CD14-positive monocyte (primary cell): ENCODE data around the gene PARD6G. TPM values are rescaled to one million over a fixed set of nuclear protein-coding genes. Genes with fewer than 3 reads are reported as not detected.

Experiments
- DNase-seq, 3 donors: peaks; one replicate each; pipeline ENCODE4 v3.0.0-alpha.2; 2011 to 2022
- H2AFZ ChIP-seq: 2 replicates; pipeline ENCODE4 v1.6.0; 2012; ENCODE audit warnings: mild to moderate bottlenecking, low read depth, low read length, inconsistent platforms; ENCODE audit not compliant: insufficient read depth, poor library complexity, severe bottlenecking
- H3K27ac ChIP-seq, 2 donors: 1 replicate in 1 of 2; 2 replicates in 1 of 2; pipeline ENCODE4 v1.5.1; 2012 to 2013; ENCODE audit warnings: low read length in 2 of 2, control low read depth in 1 of 2, inconsistent platforms in 1 of 2, low read depth in 1 of 2, mild to moderate bottlenecking in 1 of 2
- H3K27me3 ChIP-seq, 2 donors: one replicate each; pipeline versions ENCODE4 v1.6.0 to v1.6.1; 2011 to 2013; ENCODE audit warnings: low read length in 2 of 2; ENCODE audit not compliant: control insufficient read depth in 2 of 2, insufficient read depth in 2 of 2
- H3K36me3 ChIP-seq, 2 donors: replicated peaks in 1 of 2; 1 replicate in 1 of 2; 2 replicates in 1 of 2; pipeline versions ENCODE4 v1.5.1 to v1.6.1; 2012 to 2013; ENCODE audit warnings: low read length in 2 of 2, control low read depth in 1 of 2, inconsistent platforms in 1 of 2, mild to moderate bottlenecking in 1 of 2; ENCODE audit not compliant: insufficient read depth in 2 of 2, control insufficient read depth in 1 of 2
- H3K4me1 ChIP-seq, 2 donors: 1 replicate in 1 of 2; 2 replicates in 1 of 2; pipeline versions ENCODE4 v1.5.1 to v1.6.1; 2012 to 2013; ENCODE audit warnings: low read length in 2 of 2, control low read depth in 1 of 2, inconsistent platforms in 1 of 2, mild to moderate bottlenecking in 1 of 2, moderate library complexity in 1 of 2; ENCODE audit not compliant: insufficient read depth in 2 of 2, control insufficient read depth in 1 of 2
- H3K4me2 ChIP-seq: replicated peaks from 2 replicates; pipeline ENCODE3; 2012; ENCODE audit warnings: low read length, moderate library complexity, mild to moderate bottlenecking; ENCODE audit not compliant: poor library complexity, severe bottlenecking; ENCODE audit errors: extremely low read depth
- H3K4me3 ChIP-seq, 3 experiments: fragments of 200-600 bp in 1 of 3; sonication (generic) in 1 of 3; replicated peaks in 1 of 3; 1 replicate in 2 of 3; 2 replicates in 1 of 3; pipeline ENCODE4 v1.5.1; 2011 to 2013; ENCODE audit warnings: low read length in 3 of 3, mild to moderate bottlenecking in 3 of 3, control low read depth in 2 of 3, low read depth in 2 of 3, inconsistent platforms in 1 of 3, moderate library complexity in 1 of 3
- H3K79me2 ChIP-seq: 2 replicates; pipeline ENCODE4 v1.6.0; 2012; ENCODE audit warnings: mild to moderate bottlenecking, control low read depth, inconsistent platforms, low read length, moderate library complexity; ENCODE audit not compliant: insufficient read depth
- H3K9ac ChIP-seq: 2 replicates; pipeline ENCODE4 v1.6.0; 2017; ENCODE audit warnings: low read length, mild to moderate bottlenecking; ENCODE audit not compliant: insufficient read depth, poor library complexity, severe bottlenecking
- H3K9me3 ChIP-seq, 2 donors: replicated peaks in 1 of 2; 1 replicate in 1 of 2; 2 replicates in 1 of 2; pipeline versions ENCODE4 v1.5.1 to v1.6.1; 2012 to 2013; ENCODE audit warnings: low read length in 2 of 2, control low read depth in 1 of 2; ENCODE audit not compliant: control insufficient read depth in 1 of 2, insufficient read depth in 1 of 2
- H4K20me1 ChIP-seq: 2 replicates; pipeline ENCODE4 v1.6.0; 2012; ENCODE audit warnings: mild to moderate bottlenecking, low read length, control low read depth, moderate library complexity; ENCODE audit not compliant: insufficient read depth
- H3K27ac Mint-ChIP-seq, 7 donors: one replicate each; pipeline ENCODE4 v1.8.0; 2020; ENCODE audit warnings: mild to moderate bottlenecking in 7 of 7, mixed read lengths in 7 of 7, moderate library complexity in 6 of 7, inconsistent platforms in 2 of 7
- H3K27me3 Mint-ChIP-seq, 3 donors: one replicate each; pipeline ENCODE4 v1.8.0; 2021 to 2022; ENCODE audit warnings: low read depth in 3 of 3, mild to moderate bottlenecking in 3 of 3, mixed read lengths in 3 of 3, moderate library complexity in 3 of 3, inconsistent platforms in 1 of 3
- H3K36me3 Mint-ChIP-seq, 2 donors: one replicate each; pipeline ENCODE4 v1.8.0; 2020; ENCODE audit warnings: mixed read lengths in 2 of 2, inconsistent platforms in 1 of 2, mild to moderate bottlenecking in 1 of 2
- H3K4me1 Mint-ChIP-seq: one replicate; pipeline ENCODE4 v1.8.0; 2020; ENCODE audit warnings: mild to moderate bottlenecking, mixed read lengths
- H3K4me3 Mint-ChIP-seq, 2 donors: one replicate each; pipeline ENCODE4 v1.8.0; 2020; ENCODE audit warnings: mild to moderate bottlenecking in 2 of 2, mixed read lengths in 2 of 2, moderate library complexity in 1 of 2
- H3K9me3 Mint-ChIP-seq, 7 donors: one replicate each; pipeline ENCODE4 v1.8.0; 2020 to 2022; ENCODE audit warnings: mixed read lengths in 7 of 7, mild to moderate bottlenecking in 6 of 7, moderate library complexity in 6 of 7, inconsistent platforms in 2 of 7
- CTCF ChIP-seq: fragments of 200-600 bp; IDR thresholded peaks from one replicate; pipeline ENCODE4 v1.8.0; 2022; ENCODE audit warnings: antibody characterized with exemption, mild to moderate bottlenecking
- WGBS: methylation state at CpG from one replicate; pipeline ENCODE4 v1.1.5; 2013; ENCODE audit warnings: missing lambda C conversion rate; ENCODE audit not compliant: insufficient coverage; 5-methylcytosine and 5-hydroxymethylcytosine counted together
- intact Hi-C, 2 donors: fragments of 100-400 bp; cut with micrococcal nuclease; formaldehyde crosslinking; loops; one replicate each; pipeline versions ENCODE4 v1.15.0 to v1.15.1; 2023
- polyA plus RNA-seq, 3 donors: library from polyadenylated mRNA; depleted of rRNA in 1 of 3; unstranded in 2 of 3; stranded (reverse) in 1 of 3; fragments of 300-500 nt in 2 of 3; fragments of >200 nt in 1 of 3; fragmentation: Illumina TruSeq in 2 of 3; gene quantifications; 1 replicate in 2 of 3; 2 replicates in 1 of 3; pipeline ENCODE4 v1.2.3, GENCODE V29; 2012 to 2021

The PARD6G gene
- polyA plus RNA-seq, 3 donors, result not detected

DNA sequence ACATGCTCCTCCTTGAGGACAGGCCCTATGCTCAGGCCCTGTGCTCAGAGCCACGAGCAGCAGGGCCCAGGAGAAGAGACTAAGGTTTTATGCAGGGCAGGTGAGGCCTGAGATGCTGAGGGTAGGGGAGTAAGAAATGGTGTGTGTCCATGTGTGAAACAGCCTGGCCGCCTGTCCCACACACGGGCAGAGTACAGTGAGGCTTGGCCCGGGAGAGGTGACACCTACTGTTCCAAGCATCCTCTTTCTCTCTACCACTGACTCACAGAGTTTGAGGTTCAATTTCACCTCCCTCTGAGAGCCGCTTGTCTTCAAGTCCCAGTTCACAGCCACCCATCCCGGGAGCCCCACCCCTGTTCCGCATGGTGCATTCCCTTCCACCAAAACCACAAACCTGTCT is 84.1 kb downstream of the PARD6G start:
- H3K4me1 Mint-ChIP-seq, result peaks cover 2% of the 10 kb centered on the region
- Histone ChIP-seq H3K4me3 (no peak overlapping the region), H3K27me3 (peaks cover 0 to 16% of the 10 kb centered on the region in 2 donors), H3K4me1 (peaks cover 6 to 10% of the 10 kb centered on the region in 2 donors), H3K9me3 (peaks cover 24 to 25% of the 10 kb centered on the region in 2 donors), H2AFZ (no peak overlapping the region), H3K27ac (no peak overlapping the region), H3K36me3 (no peaks in the 10 kb centered on the region), H4K20me1 (no peaks in the 10 kb centered on the region), H3K4me2 (no peak overlapping the region), H3K79me2 (no peaks in the 10 kb centered on the region), H3K9ac (no peak overlapping the region)
- no peak overlapping the region for H3K4me3 Mint-ChIP-seq
- H3K36me3 Mint-ChIP-seq, result peaks cover 0 to 20% of the 10 kb centered on the region in 2 donors
- peaks cover 23 to 38% (median 29%) of the 10 kb centered on the region in 7 donors for H3K9me3 Mint-ChIP-seq
- 94% methylated on average over 6 of the region's 7 CpGs for WGBS
- no peak for TF ChIP-seq CTCF
- no peak for DNase-seq
- H3K27ac Mint-ChIP-seq, result no peak overlapping the region
- H3K27me3 Mint-ChIP-seq, result peaks cover 7 to 35% (median 24%) of the 10 kb centered on the region in 3 donors
- intact Hi-C loops, result no loop called here

DNA sequence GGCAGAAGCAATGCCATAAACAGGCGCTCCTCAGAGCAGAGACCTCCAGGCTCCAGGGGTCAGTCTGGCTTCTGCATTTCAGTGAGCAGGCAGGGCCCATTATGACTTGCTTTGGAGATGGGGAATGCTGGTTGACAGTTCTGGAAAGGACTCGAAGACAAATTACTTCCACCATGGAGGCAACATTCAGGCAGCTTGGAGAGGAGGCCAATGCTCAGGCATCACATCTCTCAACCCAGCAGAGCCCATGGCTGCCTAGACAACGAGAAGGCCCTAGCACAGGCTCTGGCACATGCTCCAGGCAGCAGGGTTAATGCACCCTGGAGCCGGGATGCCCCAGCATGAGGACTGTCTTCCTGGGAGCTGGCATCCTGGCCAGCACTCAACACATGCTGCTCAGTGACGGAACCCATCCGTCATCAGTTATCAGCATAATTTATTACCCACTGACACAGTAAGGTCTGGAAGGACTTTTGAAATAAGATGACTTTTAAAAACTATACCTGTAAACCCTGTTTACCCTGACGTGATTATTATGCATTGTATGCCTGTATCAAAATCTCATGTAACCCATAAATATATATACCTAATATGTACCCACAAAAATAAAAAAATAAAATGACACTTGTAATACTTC is 85.4 kb downstream of the PARD6G start:
- 94% methylated on average over 3 of the region's 7 CpGs for WGBS
- DNase-seq, result no peak
- peaks cover 7 to 37% (median 23%) of the 10 kb centered on the region in 3 donors for H3K27me3 Mint-ChIP-seq
- H3K36me3 ChIP-seq, result no peaks in the 10 kb centered on the region
- H3K9me3 Mint-ChIP-seq, result peaks cover 23 to 38% (median 29%) of the 10 kb centered on the region in 7 donors
- H2AFZ ChIP-seq, result no peak overlapping the region
- peaks cover 2% of the 10 kb centered on the region for H3K4me1 Mint-ChIP-seq
- peaks cover 24 to 25% of the 10 kb centered on the region in 2 donors for H3K9me3 ChIP-seq
- no peak overlapping the region for H3K9ac ChIP-seq
- H4K20me1 ChIP-seq, result no peaks in the 10 kb centered on the region
- H3K4me3 ChIP-seq, result no peak overlapping the region
- H3K4me3 Mint-ChIP-seq, result no peak overlapping the region
- H3K27me3 ChIP-seq, result peaks cover 0 to 18% of the 10 kb centered on the region in 2 donors
- H3K4me1 ChIP-seq, result peaks cover 6 to 10% of the 10 kb centered on the region in 2 donors
- no peak overlapping the region for H3K27ac ChIP-seq
- H3K27ac Mint-ChIP-seq, result peak overlapping the region in 1 of 7 donors; percentile 4
- no peak for TF ChIP-seq CTCF
- peaks cover 0 to 20% of the 10 kb centered on the region in 2 donors for H3K36me3 Mint-ChIP-seq
- H3K4me2 ChIP-seq, result no peak overlapping the region
- H3K79me2 ChIP-seq, result no peaks in the 10 kb centered on the region
- intact Hi-C loops, result no loop called here
